MM.1S (cell line): ENCODE measurements around the gene STK39.

Experiments used
- DNase-seq: peaks from one replicate; pipeline ENCODE4 v3.0.0-alpha.2; 2015
- H2AFZ ChIP-seq: fragments of 300-600 bp; sonication (generic); 2 replicates; pipeline ENCODE4 v1.6.0; 2016; ENCODE audit warnings: antibody characterized with exemption, low read length
- H3F3A ChIP-seq: fragments of 300-600 bp; sonication (generic); 2 replicates; pipeline ENCODE4 v1.6.1; 2016; ENCODE audit warnings: mild to moderate bottlenecking, antibody characterized with exemption, low read length, moderate library complexity, mixed read lengths; ENCODE audit not compliant: insufficient read depth
- H3K27ac ChIP-seq: fragments of 300-600 bp; sonication (generic); 2 replicates; pipeline ENCODE4 v1.5.1; 2016; ENCODE audit warnings: mild to moderate bottlenecking, low read length
- H3K27me3 ChIP-seq: fragments of 300-600 bp; sonication (generic); replicated peaks from 2 replicates; pipeline ENCODE4 v1.6.0; 2016; ENCODE audit warnings: low read length; ENCODE audit not compliant: insufficient read depth
- H3K36me3 ChIP-seq: fragments of 300-600 bp; sonication (generic); replicated peaks from 2 replicates; pipeline ENCODE4 v1.6.1; 2016; ENCODE audit warnings: mild to moderate bottlenecking, low read length, mixed read lengths; ENCODE audit not compliant: insufficient read depth
- H3K4me1 ChIP-seq: fragments of 300-600 bp; sonication (generic); 2 replicates; pipeline ENCODE4 v1.6.1; 2016; ENCODE audit warnings: low read length, mixed read lengths
- H3K4me2 ChIP-seq: fragments of 300-600 bp; sonication (generic); 2 replicates; pipeline ENCODE4 v1.6.0; 2016; ENCODE audit warnings: low read depth, low read length
- H3K4me3 ChIP-seq: fragments of 300-600 bp; sonication (generic); 2 replicates; pipeline ENCODE4 v1.5.1; 2016; ENCODE audit warnings: low read length, mixed read lengths
- H3K79me2 ChIP-seq: fragments of 300-600 bp; sonication (generic); 2 replicates; pipeline ENCODE4 v1.6.1; 2016; ENCODE audit warnings: mixed run types, low read length, mixed read lengths
- H3K9ac ChIP-seq: fragments of 300-600 bp; sonication (generic); 2 replicates; pipeline ENCODE4 v1.6.1; 2016; ENCODE audit warnings: low read length, mixed read lengths
- H3K9me2 ChIP-seq: fragments of 300-600 bp; sonication (generic); replicated peaks from 2 replicates; pipeline ENCODE4 v1.6.1; 2016; ENCODE audit warnings: mild to moderate bottlenecking, low read length, mixed read lengths; ENCODE audit not compliant: insufficient read depth
- H3K9me3 ChIP-seq: fragments of 300-600 bp; sonication (generic); replicated peaks from 2 replicates; pipeline ENCODE4 v1.6.1; 2016; ENCODE audit warnings: mild to moderate bottlenecking, low read length, mixed read lengths; ENCODE audit not compliant: insufficient read depth
- H4K20me1 ChIP-seq: fragments of 300-600 bp; sonication (generic); 2 replicates; pipeline ENCODE4 v1.6.1; 2016; ENCODE audit warnings: mild to moderate bottlenecking, low read length, moderate library complexity, mixed read lengths; ENCODE audit not compliant: insufficient read depth
- CTCF ChIP-seq: fragments of 300-600 bp; sonication (generic); IDR thresholded peaks from 2 replicates; pipeline ENCODE4 v1.5.1; 2016; ENCODE audit warnings: antibody characterized with exemption, low read length, mixed read lengths
- EZH2 ChIP-seq: fragments of 300-600 bp; sonication (generic); optimal IDR thresholded peaks from 2 replicates; pipeline ENCODE3; 2017; ENCODE audit warnings: low read depth, mild to moderate bottlenecking, antibody characterized with exemption, low read length, mixed read lengths
- EZH2phosphoT487 ChIP-seq: fragments of 300-600 bp; sonication (generic); IDR thresholded peaks from 2 replicates; pipeline ENCODE4 v1.6.1; 2018; ENCODE audit warnings: antibody characterized with exemption, low read length

STK39 gene

DNA sequence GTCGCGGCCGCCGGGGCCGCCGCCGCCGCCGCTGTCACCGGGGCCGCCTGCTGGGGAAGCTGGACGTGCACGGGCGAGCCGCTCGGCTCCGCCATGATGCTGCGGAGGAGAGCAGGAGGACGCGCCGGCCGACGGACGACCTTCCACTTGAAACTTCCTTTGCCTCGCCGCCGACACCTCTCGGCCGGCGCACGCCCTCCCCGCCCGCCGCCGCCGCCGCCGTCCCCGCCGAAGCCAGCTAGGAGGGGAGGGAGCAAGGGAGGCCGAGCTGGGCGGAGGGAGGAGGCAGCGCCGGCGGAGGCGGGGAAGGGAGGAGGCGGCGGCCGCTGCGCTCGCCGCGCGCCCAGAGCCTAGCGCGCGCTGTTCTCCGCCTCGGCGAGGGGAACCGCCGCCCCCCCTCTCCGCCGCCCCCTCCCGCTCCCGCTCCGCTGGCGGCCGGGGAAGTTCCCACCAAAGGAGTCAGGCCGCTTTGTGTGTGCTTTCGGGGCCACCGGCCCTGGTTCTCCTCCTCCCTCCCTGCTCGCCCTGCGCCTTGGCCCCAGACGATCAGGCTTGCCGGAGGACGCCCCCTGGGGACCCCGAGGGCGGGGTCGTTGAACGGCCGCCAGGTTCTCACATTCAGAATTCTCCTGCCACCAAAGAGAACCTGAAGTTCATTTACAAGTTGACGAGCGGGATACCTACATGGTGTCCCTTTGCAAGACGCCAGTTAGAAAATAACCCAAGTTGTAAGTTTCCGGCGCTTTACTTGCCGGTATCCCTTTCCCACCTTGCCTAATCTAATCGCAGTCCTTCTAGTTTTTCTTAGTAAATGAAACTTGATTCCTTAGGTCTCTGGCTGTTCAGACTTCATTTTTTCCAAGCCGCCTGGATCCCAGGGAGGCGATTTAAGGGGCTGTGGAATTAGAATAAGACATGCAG lies at the start of gene STK39:
Gene STK39 (minus strand): TSS at position 255 of the 921 bp plus-strand sequence. CDS start 160 bp downstream, at position 95.
- H3K27ac ChIP-seq = peak within 1 kb of the TSS; percentile 45; the same call in 1 of the 2 replicates
- no peaks in the 10 kb centered on the region for H3K9me3 ChIP-seq
- peak within 1 kb of the TSS; percentile 92 for H3K4me2 ChIP-seq
- H3K4me3 ChIP-seq = peak within 1 kb of the TSS; percentile 82
- peak within 1 kb of the TSS; percentile 96 for H2AFZ ChIP-seq
- H3F3A ChIP-seq = peaks cover 9% of the 10 kb centered on the region
- H3K4me1 ChIP-seq = peaks cover 6% of the 10 kb centered on the region; the same call in 1 of the 2 replicates
- H4K20me1 ChIP-seq = no peaks in the 10 kb centered on the region
- H3K79me2 ChIP-seq = peaks cover 13% of the 10 kb centered on the region
- peak within 1 kb of the TSS; percentile 65; the same call in 1 of the 2 replicates for H3K9ac ChIP-seq
- DNase-seq = peak; percentile 74
- no peaks in the 10 kb centered on the region for H3K27me3 ChIP-seq
- TF ChIP-seq EZH2phosphoT487 (no peak), EZH2 (no peak), CTCF (no peak)
- no peaks in the 10 kb centered on the region for H3K9me2 ChIP-seq
- no peaks in the 10 kb centered on the region for H3K36me3 ChIP-seq

DNA sequence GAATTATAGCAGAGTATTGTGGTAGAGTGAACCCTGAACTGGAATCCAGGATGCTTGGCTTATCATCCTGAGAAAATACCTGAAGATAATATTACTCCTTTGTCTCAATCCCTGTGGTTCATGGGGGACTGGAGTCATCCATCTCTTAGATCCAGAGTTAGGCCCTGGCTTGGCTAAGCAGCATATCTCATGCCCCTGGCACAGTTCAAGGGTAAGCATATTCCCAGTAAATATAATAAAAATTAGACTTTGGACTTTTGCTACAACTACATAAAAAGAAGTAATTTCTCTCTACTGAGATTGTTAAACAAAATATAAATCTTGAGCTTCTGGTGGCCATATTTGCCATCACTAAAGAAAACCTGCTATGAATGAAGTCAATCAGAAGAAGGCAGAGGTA lies 47.7 kb upstream of the STK39 start:
- H3K79me2 ChIP-seq = no peaks in the 10 kb centered on the region
- H3K4me2 ChIP-seq = no peak overlapping the region
- no peaks in the 10 kb centered on the region; the same call in 1 of the 2 replicates for H3K9me3 ChIP-seq
- H3K27ac ChIP-seq = no peak overlapping the region
- H3K4me1 ChIP-seq = no peaks in the 10 kb centered on the region
- no peak overlapping the region for H3K4me3 ChIP-seq
- no peak overlapping the region for H2AFZ ChIP-seq
- H3K27me3 ChIP-seq = no peaks in the 10 kb centered on the region
- H4K20me1 ChIP-seq = no peaks in the 10 kb centered on the region
- DNase-seq = no peak
- no peaks in the 10 kb centered on the region for H3K9me2 ChIP-seq
- H3F3A ChIP-seq = no peaks in the 10 kb centered on the region
- H3K9ac ChIP-seq = no peak overlapping the region
- H3K36me3 ChIP-seq = no peaks in the 10 kb centered on the region
- TF ChIP-seq EZH2 = no peak
- no peak for TF ChIP-seq EZH2phosphoT487
- TF ChIP-seq CTCF = no peak

DNA sequence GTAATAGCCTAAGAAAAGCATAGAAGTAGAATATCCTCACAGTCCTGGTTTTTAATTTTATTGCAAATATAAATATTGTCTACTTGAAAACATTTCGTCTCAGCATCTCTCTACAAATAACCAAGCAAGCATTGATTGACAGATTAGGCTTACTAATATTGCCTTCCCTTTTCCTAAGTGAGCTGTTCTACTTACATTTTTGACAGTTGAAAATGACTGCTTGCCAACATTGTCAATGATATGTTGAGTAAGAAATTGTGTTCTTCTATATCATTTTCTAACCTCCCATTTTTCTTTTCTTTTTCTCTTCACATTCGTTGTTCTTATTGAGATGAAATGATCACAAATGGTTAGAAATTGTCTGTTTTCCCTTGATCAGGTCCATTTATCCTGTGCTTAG lies 47.0 kb upstream of the STK39 start:
- H3K27me3 ChIP-seq = no peaks in the 10 kb centered on the region
- H3K4me2 ChIP-seq = no peak overlapping the region
- H3K9me2 ChIP-seq = no peaks in the 10 kb centered on the region
- H3K4me1 ChIP-seq = no peaks in the 10 kb centered on the region
- H3F3A ChIP-seq = no peaks in the 10 kb centered on the region
- no peak overlapping the region for H3K9ac ChIP-seq
- no peak overlapping the region for H2AFZ ChIP-seq
- H3K9me3 ChIP-seq = no peaks in the 10 kb centered on the region; the same call in 1 of the 2 replicates
- TF ChIP-seq CTCF = no peak
- no peak for TF ChIP-seq EZH2
- TF ChIP-seq EZH2phosphoT487 = no peak
- H3K79me2 ChIP-seq = no peaks in the 10 kb centered on the region
- H3K4me3 ChIP-seq = no peak overlapping the region
- no peaks in the 10 kb centered on the region for H4K20me1 ChIP-seq
- no peak overlapping the region for H3K27ac ChIP-seq
- DNase-seq = no peak
- no peaks in the 10 kb centered on the region for H3K36me3 ChIP-seq
